AG10803 (cell line): ENCODE measurements around the gene WDR43.

Experiments used
- DNase-seq: peaks from one replicate; pipeline ENCODE4 v3.0.0; 2010; ENCODE audit warnings: low read depth
- H3K4me3 ChIP-seq: 2 replicates; pipeline ENCODE4 v1.5.1; 2011; ENCODE audit warnings: mild to moderate bottlenecking, low read length, control low read depth
- CTCF ChIP-seq: conservative IDR thresholded peaks from 2 replicates; pipeline ENCODE4 v1.5.1; 2011; ENCODE audit warnings: mild to moderate bottlenecking, low read length, control low read depth, inconsistent platforms

The WDR43 gene

GRCh38 chr2:28991460-28991859 is 97.0 kb downstream of the WDR43 start:
- no peak overlapping the region for H3K4me3 ChIP-seq
- DNase-seq = no peak
- no peak for TF ChIP-seq CTCF

- no peak overlapping the region for H3K4me3 ChIP-seq
- TF ChIP-seq CTCF = no peak
- no peak for DNase-seq
These were observed 98.9 kb downstream of the WDR43 start for GRCh38 chr2:28993206-28993960.

- no peak for TF ChIP-seq CTCF
- DNase-seq = no peak
These were observed 99.6 kb downstream of the WDR43 start for GRCh38 chr2:28994074-28994473.

GRCh38 chr2:28994679-28995078 is 100.2 kb downstream of the WDR43 start:
- H3K4me3 ChIP-seq = no peak overlapping the region
- TF ChIP-seq CTCF = no peak
- no peak for DNase-seq

More at GRCh38 chr2:28994074-28994473, 99.6 kb downstream of the WDR43 start:
- H3K4me3 ChIP-seq = no peak overlapping the region

- DNase-seq = no peak
- no peak overlapping the region for H3K4me3 ChIP-seq
- no peak for TF ChIP-seq CTCF
These were observed 101.6 kb downstream of the WDR43 start for GRCh38 chr2:28995765-28996750.

GRCh38 chr2:28997237-28997846 is 102.9 kb downstream of the WDR43 start:
- DNase-seq = no peak
- TF ChIP-seq CTCF = no peak
- no peak overlapping the region for H3K4me3 ChIP-seq
